Left ventricle myocardium inferior (tissue), 1 donor: ENCODE results near the gene LIPN. TPM values are rescaled to one million over a fixed set of nuclear protein-coding genes. Genes with fewer than 3 reads are reported as not detected.

Source experiments
- DNase-seq: peaks from one replicate; pipeline ENCODE4 v3.0.0-alpha.2; 2020
- H3K27ac ChIP-seq: fragments of 200-600 bp; replicated peaks from 2 replicates; pipeline ENCODE4 v1.8.0; 2021
- H3K27me3 ChIP-seq: fragments of 200-600 bp; 2 replicates; pipeline ENCODE4 v1.8.0; 2021; ENCODE audit warnings: low read depth
- H3K36me3 ChIP-seq: fragments of 200-600 bp; 2 replicates; pipeline ENCODE4 v1.8.0; 2021
- H3K4me1 ChIP-seq: fragments of 200-600 bp; 2 replicates; pipeline ENCODE4 v1.8.0; 2021
- H3K4me3 ChIP-seq: fragments of 200-600 bp; 2 replicates; pipeline ENCODE4 v1.8.0; 2021; ENCODE audit warnings: mild to moderate bottlenecking, moderate library complexity
- H3K9me3 ChIP-seq: fragments of 200-600 bp; replicated peaks from 2 replicates; pipeline ENCODE4 v1.8.0; 2021
- intact Hi-C: fragments of 100-400 bp; cut with micrococcal nuclease; formaldehyde crosslinking; loops from one replicate; pipeline ENCODE4 v1.11.0; 2022
- total RNA-seq: library from RNA; stranded (reverse); fragmentation: NEBNext Ultra II Directional; extraction: Animal tissue kit (Norgen Biotek cat#: 25700); gene quantifications from one replicate; pipeline ENCODE4 v1.2.1, GENCODE V29; 2021
- TF ChIP-seq, protein P1 (sequence below): fragments of 200-600 bp; IDR thresholded peaks from 2 replicates; pipeline ENCODE4 v1.8.0; 2021; ENCODE audit warnings: antibody characterized with exemption, mild to moderate bottlenecking, borderline replicate concordance
- donor health status: DM: no; HTN: yes; CAD: no; lungs with severe emphysema.

LIPN gene
- total RNA-seq, 1 donor from 2014 or later, result not detected

DNA sequence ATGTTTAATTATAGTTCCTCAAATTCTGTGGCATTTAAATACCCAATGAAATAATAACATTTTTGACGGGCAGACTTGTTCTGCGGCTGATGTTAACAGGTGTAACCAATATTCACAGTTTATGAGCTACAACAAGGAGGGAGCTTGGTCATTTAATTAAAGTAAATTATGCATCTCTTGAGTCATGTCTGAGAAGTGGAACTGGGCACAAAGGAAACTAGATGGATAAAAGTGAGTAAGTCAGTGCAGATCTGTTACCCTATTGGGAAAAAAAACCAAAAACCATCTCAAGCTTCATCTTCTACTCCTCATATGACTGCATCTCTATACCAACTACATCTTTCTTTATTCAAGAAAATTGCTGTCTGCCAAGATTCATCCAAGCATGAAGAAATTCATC lies 67.9 kb downstream of the LIPN start:
- Histone ChIP-seq H3K9me3 (no peaks in the 10 kb centered on the region), H3K36me3 (no peaks in the 10 kb centered on the region), H3K27ac (no peak overlapping the region), H3K4me3 (no peak overlapping the region), H3K27me3 (peaks cover 32% of the 10 kb centered on the region), H3K4me1 (no peaks in the 10 kb centered on the region)
- TF ChIP-seq, protein P1, sequence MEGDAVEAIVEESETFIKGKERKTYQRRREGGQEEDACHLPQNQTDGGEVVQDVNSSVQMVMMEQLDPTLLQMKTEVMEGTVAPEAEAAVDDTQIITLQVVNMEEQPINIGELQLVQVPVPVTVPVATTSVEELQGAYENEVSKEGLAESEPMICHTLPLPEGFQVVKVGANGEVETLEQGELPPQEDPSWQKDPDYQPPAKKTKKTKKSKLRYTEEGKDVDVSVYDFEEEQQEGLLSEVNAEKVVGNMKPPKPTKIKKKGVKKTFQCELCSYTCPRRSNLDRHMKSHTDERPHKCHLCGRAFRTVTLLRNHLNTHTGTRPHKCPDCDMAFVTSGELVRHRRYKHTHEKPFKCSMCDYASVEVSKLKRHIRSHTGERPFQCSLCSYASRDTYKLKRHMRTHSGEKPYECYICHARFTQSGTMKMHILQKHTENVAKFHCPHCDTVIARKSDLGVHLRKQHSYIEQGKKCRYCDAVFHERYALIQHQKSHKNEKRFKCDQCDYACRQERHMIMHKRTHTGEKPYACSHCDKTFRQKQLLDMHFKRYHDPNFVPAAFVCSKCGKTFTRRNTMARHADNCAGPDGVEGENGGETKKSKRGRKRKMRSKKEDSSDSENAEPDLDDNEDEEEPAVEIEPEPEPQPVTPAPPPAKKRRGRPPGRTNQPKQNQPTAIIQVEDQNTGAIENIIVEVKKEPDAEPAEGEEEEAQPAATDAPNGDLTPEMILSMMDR, result no peak
- DNase-seq, result no peak
- intact Hi-C loops, result no loop called here

DNA sequence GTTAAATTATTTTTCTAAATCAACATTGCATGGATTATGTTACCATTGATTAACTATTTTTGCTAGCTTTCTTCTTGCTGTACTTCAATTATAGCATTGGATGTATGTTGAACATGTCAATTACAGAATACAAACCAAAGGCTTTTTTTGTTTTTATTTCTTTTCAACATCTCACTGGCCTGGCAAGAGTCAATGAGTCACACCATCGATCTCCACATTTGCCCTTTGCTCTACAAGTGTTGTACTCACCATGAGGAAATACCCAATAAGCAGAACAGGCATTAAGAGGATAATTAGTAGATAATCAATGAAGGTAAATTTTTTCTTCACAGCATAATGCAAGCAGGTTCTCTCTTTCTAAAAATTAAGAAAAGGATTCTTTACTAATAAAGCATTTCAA lies 68.5 kb downstream of the LIPN start:
- TF ChIP-seq, protein P1, result no peak
- Histone ChIP-seq H3K27me3 (peaks cover 32% of the 10 kb centered on the region), H3K9me3 (no peaks in the 10 kb centered on the region), H3K4me1 (no peaks in the 10 kb centered on the region), H3K27ac (no peak overlapping the region), H3K36me3 (no peaks in the 10 kb centered on the region), H3K4me3 (no peak overlapping the region)
- intact Hi-C loops, result no loop called here
- no peak for DNase-seq

Other genes starting within 250 kb of the LIPN start
- gene RNLS, start 176.7 kb upstream of the LIPN start, total RNA-seq, result 14.3 TPM
- gene LIPJ, start 173.3 kb upstream of the LIPN start, total RNA-seq, result not detected
- not detected for gene LIPF, start 95.6 kb upstream of the LIPN start, total RNA-seq
- not detected for gene LIPK, start 53.8 kb upstream of the LIPN start, total RNA-seq
- not detected for gene LIPM, start 42.7 kb downstream of the LIPN start, total RNA-seq
- gene ANKRD22, start 91.8 kb downstream of the LIPN start, total RNA-seq, result not detected
- 2.5 TPM for gene STAMBPL1, start 120.2 kb downstream of the LIPN start, total RNA-seq
- 89.4 TPM for gene ACTA2, start 192.8 kb downstream of the LIPN start, total RNA-seq
- 3.7 TPM for gene FAS, start 230.8 kb downstream of the LIPN start, total RNA-seq